GM12875 (cell line): Measurements from ENCODE around the gene FAM50B.

Experiments
- H3K4me3 ChIP-seq: one replicate; pipeline ENCODE4 v1.5.1; 2011; ENCODE audit warnings: low read depth, low read length, control low read depth
- TF ChIP-seq, protein P1 (sequence below): IDR thresholded peaks from 2 replicates; pipeline ENCODE4 v1.5.1; 2011; ENCODE audit warnings: low read depth, mild to moderate bottlenecking, control low read depth, inconsistent platforms, low read length, moderate library complexity, borderline replicate concordance; ENCODE audit not compliant: insufficient read depth

FAM50B gene

GRCh38 chr6:3873051-3873450 lies 23.9 kb downstream of the FAM50B start:
- no peak overlapping the region for H3K4me3 ChIP-seq

GRCh38 chr6:3874069-3874468 lies 24.9 kb downstream of the FAM50B start:
- TF ChIP-seq, protein P1, sequence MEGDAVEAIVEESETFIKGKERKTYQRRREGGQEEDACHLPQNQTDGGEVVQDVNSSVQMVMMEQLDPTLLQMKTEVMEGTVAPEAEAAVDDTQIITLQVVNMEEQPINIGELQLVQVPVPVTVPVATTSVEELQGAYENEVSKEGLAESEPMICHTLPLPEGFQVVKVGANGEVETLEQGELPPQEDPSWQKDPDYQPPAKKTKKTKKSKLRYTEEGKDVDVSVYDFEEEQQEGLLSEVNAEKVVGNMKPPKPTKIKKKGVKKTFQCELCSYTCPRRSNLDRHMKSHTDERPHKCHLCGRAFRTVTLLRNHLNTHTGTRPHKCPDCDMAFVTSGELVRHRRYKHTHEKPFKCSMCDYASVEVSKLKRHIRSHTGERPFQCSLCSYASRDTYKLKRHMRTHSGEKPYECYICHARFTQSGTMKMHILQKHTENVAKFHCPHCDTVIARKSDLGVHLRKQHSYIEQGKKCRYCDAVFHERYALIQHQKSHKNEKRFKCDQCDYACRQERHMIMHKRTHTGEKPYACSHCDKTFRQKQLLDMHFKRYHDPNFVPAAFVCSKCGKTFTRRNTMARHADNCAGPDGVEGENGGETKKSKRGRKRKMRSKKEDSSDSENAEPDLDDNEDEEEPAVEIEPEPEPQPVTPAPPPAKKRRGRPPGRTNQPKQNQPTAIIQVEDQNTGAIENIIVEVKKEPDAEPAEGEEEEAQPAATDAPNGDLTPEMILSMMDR: no peak

More at GRCh38 chr6:3873051-3873450, 23.9 kb downstream of the FAM50B start:
- TF ChIP-seq, protein P1: no peak

DNA sequence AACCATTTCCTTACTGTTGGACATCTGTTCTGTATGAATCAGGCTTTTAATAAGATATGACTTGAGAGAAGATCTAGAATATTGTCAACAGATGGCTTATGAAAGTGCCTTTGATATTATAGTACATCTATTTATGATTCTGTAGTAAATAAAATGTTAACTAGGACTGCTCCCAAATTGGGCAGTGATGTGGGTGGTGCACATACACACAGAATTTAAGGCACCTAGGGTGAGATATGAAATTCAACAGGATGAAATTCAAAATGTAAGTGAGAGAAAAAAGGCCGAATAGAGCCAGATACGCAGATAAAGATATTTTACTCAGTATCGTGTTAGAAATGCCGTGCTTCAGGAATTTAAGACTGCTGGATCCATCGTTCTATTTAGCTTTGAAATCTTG lies 26.3 kb downstream of the FAM50B start:
- TF ChIP-seq, protein P1: no peak
- no peak overlapping the region for H3K4me3 ChIP-seq

More at GRCh38 chr6:3874069-3874468, 24.9 kb downstream of the FAM50B start:
- no peak overlapping the region for H3K4me3 ChIP-seq

- H3K4me3 ChIP-seq: no peak overlapping the region
- TF ChIP-seq, protein P1: no peak
Observed at GRCh38 chr6:3876101-3876500, 26.9 kb downstream of the FAM50B start.

- no peak overlapping the region for H3K4me3 ChIP-seq
- TF ChIP-seq, protein P1: no peak
Observed at GRCh38 chr6:3876866-3877265, 27.7 kb downstream of the FAM50B start.

GRCh38 chr6:3878048-3878666 lies 29.0 kb downstream of the FAM50B start:
- TF ChIP-seq, protein P1: no peak
- H3K4me3 ChIP-seq: no peak overlapping the region

DNA sequence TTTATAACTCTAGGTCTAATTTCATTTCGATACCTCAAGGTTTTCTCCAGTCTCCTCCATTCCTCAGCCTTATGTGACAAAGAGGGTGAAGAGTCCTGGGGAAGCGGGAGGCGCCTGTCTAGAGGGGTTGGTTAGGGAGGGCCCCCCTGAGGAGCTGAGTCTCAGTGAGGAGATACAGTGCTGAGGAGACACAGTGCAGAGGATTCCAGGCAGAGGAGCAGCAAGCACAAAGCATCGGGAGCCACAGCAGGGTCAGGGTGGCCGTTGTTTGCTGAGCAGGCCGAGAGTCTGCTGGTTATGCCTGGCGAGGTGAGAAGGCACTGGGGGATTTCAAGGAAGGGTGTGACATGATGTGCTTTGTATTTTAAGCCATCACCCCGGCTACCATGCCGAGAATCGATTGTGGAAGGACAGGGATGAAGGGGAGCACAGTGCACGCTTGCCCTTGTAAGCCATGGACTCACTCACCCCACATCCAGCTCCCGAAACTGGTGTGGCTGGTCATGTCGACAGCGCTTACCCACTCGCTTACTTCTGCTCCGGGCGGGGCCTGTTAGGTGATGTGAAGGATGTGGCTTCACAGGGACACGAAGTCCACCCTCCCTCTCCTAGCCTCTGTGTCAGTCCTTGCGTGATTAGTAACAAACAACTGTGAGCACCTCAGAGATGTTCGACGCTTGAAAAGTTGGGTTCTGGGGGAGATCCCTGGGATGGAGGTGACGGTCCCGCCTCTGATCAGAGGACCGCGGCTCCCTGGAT lies 30.2 kb downstream of the FAM50B start:
- TF ChIP-seq, protein P1: no peak
- H3K4me3 ChIP-seq: no peak overlapping the region
